Spleen (tissue), 7 donors: ENCODE results near the gene CRACR2A.

Experiments used
- CTCF ChIP-seq, 11 experiments: fragments of 200-600 bp in 7 of 11; fragments of 450-650 bp in 4 of 11; sonication (generic) in 4 of 11; IDR thresholded peaks in 8 of 11; conservative IDR thresholded peaks in 3 of 11; 1 replicate in 7 of 11; 2 replicates in 4 of 11; pipeline versions ENCODE4 v1.4.0 to v1.8.0; 2016 to 2021; ENCODE audit warnings: antibody characterized with exemption in 11 of 11, inconsistent platforms in 4 of 11, mild to moderate bottlenecking in 1 of 11
- POLR2A ChIP-seq, 3 donors: fragments of 450-650 bp; IDR thresholded peaks; one replicate each; pipeline ENCODE4 v1.5.1; 2017; ENCODE audit warnings: antibody characterized with exemption in 3 of 3, mild to moderate bottlenecking in 1 of 3
- donor health status: DM: no; HTN: no; CAD: no; lungs with moderate emphysema.
- donor health status: DM: no; HTN: no; CAD: no.
- donor health status: DM: no; HTN: no; CAD: no.

- no peak for TF ChIP-seq CTCF (IDR thresholded peaks at IDR 0.05 in 8 of 11, conservative IDR thresholded peaks at IDR 0.05 in 3 of 11)
- TF ChIP-seq POLR2A (IDR thresholded peaks at IDR 0.05): no peak
These were observed 84.3 kb downstream of the CRACR2A start for GRCh38 chr12:3668479-3669165.
